Ovary (tissue), 9 donors: ENCODE data around the gene RNASEH2A. TPM values are rescaled to one million over a fixed set of nuclear protein-coding genes. Genes with fewer than 3 reads are reported as not detected.

Source experiments
- DNase-seq, 5 donors: peaks; one replicate each; pipeline ENCODE4 v3.0.0-alpha.2; 2019 to 2020
- H3K27ac ChIP-seq, 2 donors: fragments of 200-600 bp; one replicate each; pipeline versions ENCODE4 v1.5.1 to v1.8.0; 2019 to 2022
- H3K27me3 ChIP-seq: fragments of 200-600 bp; one replicate; pipeline ENCODE4 v1.8.0; 2022
- H3K36me3 ChIP-seq: fragments of 200-600 bp; sonication (generic); one replicate; pipeline ENCODE4 v1.5.1; 2019
- H3K4me1 ChIP-seq: one replicate; pipeline ENCODE4 v1.8.1; 2013; ENCODE audit warnings: mild to moderate bottlenecking, moderate library complexity; ENCODE audit not compliant: insufficient read depth
- H3K4me3 ChIP-seq: fragments of 200-600 bp; sonication (generic); one replicate; pipeline ENCODE4 v1.5.1; 2017
- H3K9me3 ChIP-seq, 2 donors: fragments of 200-600 bp in 1 of 2; sonication (generic) in 1 of 2; one replicate each; pipeline versions ENCODE4 v1.5.1 to v1.8.1; 2013 to 2019; ENCODE audit warnings: mild to moderate bottlenecking in 1 of 2, moderate library complexity in 1 of 2
- CTCF ChIP-seq, 3 donors: fragments of 450-650 bp in 2 of 3; fragments of 200-600 bp in 1 of 3; IDR thresholded peaks; one replicate each; pipeline versions ENCODE4 v1.5.1 to v1.8.0; 2016 to 2022; ENCODE audit warnings: antibody characterized with exemption in 3 of 3, mild to moderate bottlenecking in 1 of 3
- EP300 ChIP-seq: sonication (generic); formaldehyde crosslinking; IDR thresholded peaks from one replicate; pipeline ENCODE4 v1.6.1; 2017; ENCODE audit warnings: antibody characterized with exemption
- POLR2A ChIP-seq: fragments of 450-650 bp; IDR thresholded peaks from one replicate; pipeline ENCODE4 v1.6.1; 2017; ENCODE audit warnings: antibody characterized with exemption, mild to moderate bottlenecking, moderate library complexity
- WGBS, 3 donors: extraction: QIAGEN DNeasy Blood & Tissue Kit in 1 of 3; methylation state at CpG; one replicate each; pipeline versions ENCODE4 v1.1.5 to v1.1.7; 2013 to 2017; 5-methylcytosine and 5-hydroxymethylcytosine counted together
- intact Hi-C, 4 donors: fragments of 100-400 bp; cut with DNase I; formaldehyde crosslinking; loops; one replicate each; pipeline versions ENCODE4 v1.11.0 to v1.15.1; 2022 to 2023
- polyA plus RNA-seq, 2 donors: library from polyadenylated mRNA; stranded (reverse); fragments of 200-250 nt in 1 of 2; fragments of 350-450 nt in 1 of 2; fragmentation: Illumina TruSeq in 1 of 2; extraction: RNeasy Lipid Tissue Mini Kit (QIAGEN cat#74804) in 1 of 2; gene quantifications; one replicate each; pipeline ENCODE4 v1.2.3, GENCODE V29; 2013 to 2014
- total RNA-seq, 7 donors: library from RNA; depleted of rRNA in 2 of 7; stranded (reverse); fragments of >200 nt in 2 of 7; fragmentation: NEBNext Ultra II Directional in 3 of 7; extraction: Animal tissue kit (Norgen Biotek cat#: 25700) in 3 of 7; gene quantifications; one replicate each; pipeline versions ENCODE4 v1.1.0 to v1.2.4, GENCODE V29; 2016 to 2023
- donor health status: DM: no; HTN: no; CAD: no; lungs with moderate emphysema.
- donor health status: DM: no; HTN: no; CAD: no.
- donor health status: Bipolar disorder and iron deficiency.
- donor health status: DM: yes; HTN: yes; CAD: no.
- donor health status: DM: no; HTN: no; CAD: no.
- donor health status: DM: yes; HTN: yes; CAD: no.

RNASEH2A gene
- total and polyA plus RNA-seq, 9 donors = 1.2 to 12.2 (median 7.7) TPM

- Histone ChIP-seq H3K4me3 (peak overlapping the region; percentile 80), H3K9me3 (no peaks in the 10 kb centered on the region), H3K36me3 (no peaks in the 10 kb centered on the region), H3K4me1 (peaks cover 7% of the 10 kb centered on the region), H3K27me3 (no peaks in the 10 kb centered on the region), H3K27ac (peak overlapping the region; percentile 95 to 99)
- peak; percentile 92 to 97 (median 96) for DNase-seq
- WGBS, 3 donors = 0 to 1% (median 1%) methylated on average over 68 to 81 of the region's 81 CpGs
- intact Hi-C loops = no loop called here
- TF ChIP-seq POLR2A = peak; percentile 78
- peak; percentile 99 for TF ChIP-seq EP300
- TF ChIP-seq CTCF (IDR thresholded peaks at IDR 0.05) = peak in 1 of 3 donors; percentile 27
Measured at GRCh38 chr19:12793290-12794195, 12.8 kb upstream of the RNASEH2A start.

- Histone ChIP-seq H3K4me3 (peak overlapping the region; percentile 80), H3K27ac (peak overlapping the region; percentile 95 to 99), H3K36me3 (no peaks in the 10 kb centered on the region), H3K27me3 (no peaks in the 10 kb centered on the region), H3K4me1 (peaks cover 4% of the 10 kb centered on the region), H3K9me3 (no peaks in the 10 kb centered on the region)
- 63 to 70% (median 69%) methylated on average over 7 of the region's 7 CpGs for WGBS, 3 donors
- intact Hi-C loops = no loop called here
- DNase-seq = peak in 3 of 5 donors; percentile 15 to 62 (median 55)
- TF ChIP-seq POLR2A (peak; percentile 6), CTCF (IDR thresholded peaks at IDR 0.05) (peak in 1 of 3 donors; percentile 0), EP300 (no peak)
Measured at GRCh38 chr19:12794196-12794941, 12.0 kb upstream of the RNASEH2A start.

GRCh38 chr19:12794971-12795381 lies 11.4 kb upstream of the RNASEH2A start:
- H3K9me3 ChIP-seq = no peaks in the 10 kb centered on the region
- DNase-seq = no peak
- no peak overlapping the region for H3K27ac ChIP-seq
- TF ChIP-seq POLR2A (no peak), EP300 (no peak), CTCF (IDR thresholded peaks at IDR 0.05) (no peak)
- H3K27me3 ChIP-seq = no peaks in the 10 kb centered on the region
- peaks cover 4% of the 10 kb centered on the region for H3K4me1 ChIP-seq
- 87 to 93% (median 93%) methylated on average over 9 of the region's 9 CpGs for WGBS, 3 donors
- no peaks in the 10 kb centered on the region for H3K36me3 ChIP-seq
- intact Hi-C loops = loop anchor here in 1 of 4 donors (5.0 kb wide), 1 partner anchor 33 kb away; no protein-coding TSS in a partner anchor
- H3K4me3 ChIP-seq = no peak overlapping the region
